PC-3 (cell line): ENCODE results near the gene PPP1R7. TPM values are rescaled to one million over a fixed set of nuclear protein-coding genes. Genes with fewer than 3 reads are reported as not detected.

ENCODE experiments used
- ATAC-seq: fragments of 200-7000 bp; cut with Tn5 transposase; 2 replicates; pipeline ENCODE4 v1.9.1; 2020; ENCODE audit warnings: mild to moderate bottlenecking, moderate library complexity
- BruUV-seq: library from RNA; stranded (reverse); fragments of 400-500 nt; replicated peaks from 2 replicates; lab custom pipeline; 2021; lab: Mats Ljungman, UMichigan
- CTCF ChIA-PET: fragments of 300-600 bp; sonication (Branson Sonifier 250); formaldehyde crosslinking; loops from one replicate; lab custom pipeline; 2022; ENCODE audit warnings: antibody characterized with exemption; lab: Charles Lee
- POLR2A ChIA-PET: fragments of 300-600 bp; sonication (Branson Sonifier 250); formaldehyde crosslinking; loops from one replicate; lab custom pipeline; 2022; ENCODE audit warnings: antibody characterized with exemption; ENCODE audit not compliant: unreplicated experiment; lab: Charles Lee
- DNase-seq: peaks from one replicate; pipeline ENCODE4 v3.0.0-alpha.2; 2015
- H2AFZ ChIP-seq: fragments of 300-600 bp; sonication (generic); 2 replicates; pipeline ENCODE4 v1.6.0; 2016; ENCODE audit warnings: antibody characterized with exemption, low read length
- H3F3A ChIP-seq: fragments of 300-600 bp; sonication (generic); one replicate; pipeline ENCODE4 v1.6.0; 2017; ENCODE audit warnings: antibody characterized with exemption, low read length, control low read depth, mild to moderate bottlenecking; ENCODE audit not compliant: unreplicated experiment
- H3K27ac ChIP-seq: fragments of 300-600 bp; sonication (generic); 2 replicates; pipeline ENCODE4 v1.5.1; 2016; ENCODE audit warnings: mild to moderate bottlenecking, low read length
- H3K27me3 ChIP-seq: fragments of 300-600 bp; sonication (generic); 2 replicates; pipeline ENCODE4 v1.6.1; 2016; ENCODE audit warnings: low read length, mixed read lengths
- H3K36me3 ChIP-seq: fragments of 300-600 bp; sonication (generic); 2 replicates; pipeline ENCODE4 v1.6.1; 2016; ENCODE audit warnings: low read depth, mixed run types, low read length, mixed read lengths
- H3K4me1 ChIP-seq: fragments of 300-600 bp; sonication (generic); 2 replicates; pipeline ENCODE4 v1.5.1; 2016; ENCODE audit warnings: low read length; ENCODE audit not compliant: insufficient read depth
- H3K4me2 ChIP-seq: fragments of 300-600 bp; sonication (generic); 2 replicates; pipeline ENCODE4 v1.6.0; 2016; ENCODE audit warnings: low read length
- H3K4me3 ChIP-seq: fragments of 300-600 bp; sonication (generic); 2 replicates; pipeline ENCODE4 v1.5.1; 2016; ENCODE audit warnings: mild to moderate bottlenecking, low read length, mixed read lengths
- H3K79me2 ChIP-seq: fragments of 300-600 bp; sonication (generic); 2 replicates; pipeline ENCODE4 v1.6.1; 2017; ENCODE audit warnings: low read length, mixed read lengths
- H3K9ac ChIP-seq: fragments of 300-600 bp; sonication (generic); 2 replicates; pipeline ENCODE4 v1.6.0; 2016; ENCODE audit warnings: mild to moderate bottlenecking, low read length
- H3K9me2 ChIP-seq: fragments of 300-600 bp; sonication (generic); replicated peaks from 2 replicates; pipeline ENCODE4 v1.6.1; 2016; ENCODE audit warnings: mixed run types, low read length, mixed read lengths
- H3K9me3 ChIP-seq: fragments of 300-600 bp; sonication (generic); 2 replicates; pipeline ENCODE4 v1.6.1; 2016; ENCODE audit warnings: low read length, mixed read lengths
- H4K20me1 ChIP-seq: fragments of 300-600 bp; sonication (generic); 2 replicates; pipeline ENCODE4 v1.6.1; 2016; ENCODE audit warnings: low read length, mixed read lengths
- CTCF ChIP-seq: fragments of 300-600 bp; sonication (generic); conservative IDR thresholded peaks from 2 replicates; pipeline ENCODE4 v1.5.1; 2017; ENCODE audit warnings: antibody characterized with exemption, low read depth, mild to moderate bottlenecking, low read length
- EZH2 ChIP-seq: fragments of 300-600 bp; sonication (generic); IDR thresholded peaks from one replicate; pipeline ENCODE4 v1.6.1; 2017; ENCODE audit warnings: antibody characterized with exemption, mild to moderate bottlenecking, low read length; ENCODE audit not compliant: unreplicated experiment
- EZH2phosphoT487 ChIP-seq: fragments of 300-600 bp; sonication (generic); IDR thresholded peaks from 2 replicates; pipeline ENCODE4 v1.6.1; 2018; ENCODE audit warnings: mild to moderate bottlenecking, antibody characterized with exemption, low read length, borderline replicate concordance
- intact Hi-C: fragments of 100-400 bp; cut with micrococcal nuclease; formaldehyde crosslinking; loops from 2 replicates; pipeline ENCODE4 v1.9.0; 2023
- total RNA-seq: library from RNA; depleted of rRNA; stranded (reverse); fragments of >200 nt; gene quantifications from 2 replicates; pipeline ENCODE4 v1.2.3, GENCODE V29; 2014

Gene PPP1R7
- total RNA-seq, 1 experiment from 2014 or later: 21.4 TPM

- no peak overlapping the region for H3K9ac ChIP-seq
- no peaks in the 10 kb centered on the region for H3K36me3 ChIP-seq
Observed at GRCh38 chr2:241112592-241112991, 37.7 kb upstream of the PPP1R7 start.

DNA sequence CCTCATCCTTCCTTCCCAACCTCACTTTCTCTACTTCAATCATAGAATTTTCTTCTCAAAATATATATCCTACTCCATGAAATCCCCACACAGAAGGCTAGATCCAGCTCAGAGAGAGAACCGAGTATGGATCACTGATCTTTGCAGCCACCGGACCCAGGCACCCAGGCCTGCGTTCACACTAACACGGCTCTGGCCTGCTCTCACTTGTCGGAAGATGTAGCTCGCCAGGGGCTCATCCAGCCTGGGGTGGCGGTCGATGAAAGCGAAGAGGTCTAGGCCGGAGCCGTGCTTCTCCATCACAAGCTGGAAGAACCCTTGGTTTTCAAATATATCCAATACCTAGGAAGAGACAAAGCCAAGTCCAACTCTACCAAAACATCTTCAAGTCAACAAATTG is 35.4 kb upstream of the PPP1R7 start:
- CTCF ChIA-PET: no interaction called here
- Histone ChIP-seq H3K4me3 (no peak overlapping the region), H3K4me2 (no peak overlapping the region), H3K36me3 (no peaks in the 10 kb centered on the region), H3K79me2 (no peaks in the 10 kb centered on the region), H4K20me1 (no peaks in the 10 kb centered on the region), H2AFZ (no peak overlapping the region), H3K9ac (no peak overlapping the region), H3K27me3 (no peaks in the 10 kb centered on the region), H3K9me3 (no peaks in the 10 kb centered on the region), H3K4me1 (no peaks in the 10 kb centered on the region), H3F3A (no peaks in the 10 kb centered on the region), H3K27ac (no peak overlapping the region), H3K9me2 (no peaks in the 10 kb centered on the region)
- DNase-seq (no peak), ATAC-seq (no peak)
- POLR2A ChIA-PET: no interaction called here
- no TSS peak for BruUV-seq
- intact Hi-C loops: no loop called here
- TF ChIP-seq EZH2 (no peak), CTCF (no peak), EZH2phosphoT487 (no peak)

More at GRCh38 chr2:241112592-241112991, 37.7 kb upstream of the PPP1R7 start:
- Histone ChIP-seq H4K20me1 (no peaks in the 10 kb centered on the region), H3K4me1 (no peaks in the 10 kb centered on the region), H3K79me2 (no peaks in the 10 kb centered on the region), H3K4me3 (no peak overlapping the region), H3K27ac (no peak overlapping the region), H3K27me3 (no peaks in the 10 kb centered on the region), H3F3A (no peaks in the 10 kb centered on the region), H2AFZ (no peak overlapping the region), H3K4me2 (no peak overlapping the region), H3K9me3 (no peaks in the 10 kb centered on the region), H3K9me2 (no peaks in the 10 kb centered on the region)
- intact Hi-C loops: no loop called here
- POLR2A ChIA-PET: no interaction called here
- CTCF ChIA-PET: no interaction called here
- TF ChIP-seq EZH2: no peak
- no peak for TF ChIP-seq EZH2phosphoT487
- TF ChIP-seq CTCF: no peak
- DNase-seq (no peak), ATAC-seq (no peak)
- no TSS peak for BruUV-seq

- H2AFZ ChIP-seq: no peak overlapping the region
- CTCF ChIA-PET: no interaction called here
- TF ChIP-seq EZH2phosphoT487 (no peak), EZH2 (no peak), CTCF (no peak)
Observed at GRCh38 chr2:241115361-241115760, 34.9 kb upstream of the PPP1R7 start.

More at GRCh38 chr2:241115361-241115760, 34.9 kb upstream of the PPP1R7 start:
- H3F3A ChIP-seq: no peaks in the 10 kb centered on the region
- no peaks in the 10 kb centered on the region for H3K36me3 ChIP-seq
- no peaks in the 10 kb centered on the region for H3K9me2 ChIP-seq
- no peak overlapping the region for H3K27ac ChIP-seq
- no peaks in the 10 kb centered on the region for H3K27me3 ChIP-seq
- POLR2A ChIA-PET: no interaction called here
- H4K20me1 ChIP-seq: no peaks in the 10 kb centered on the region
- no peak overlapping the region for H3K9ac ChIP-seq
- no peaks in the 10 kb centered on the region for H3K79me2 ChIP-seq
- intact Hi-C loops: no loop called here
- no peak overlapping the region for H3K4me3 ChIP-seq
- no TSS peak for BruUV-seq
- no peak overlapping the region for H3K4me2 ChIP-seq
- DNase-seq (no peak), ATAC-seq (no peak)
- H3K9me3 ChIP-seq: no peaks in the 10 kb centered on the region
- no peaks in the 10 kb centered on the region for H3K4me1 ChIP-seq
